Glutamatergic neuron (in vitro differentiated cells): ENCODE results near the gene GRIP2. TPM values are rescaled to one million over a fixed set of nuclear protein-coding genes. Genes with fewer than 3 reads are reported as not detected.

Experiments used
- DNase-seq: peaks from one replicate; pipeline ENCODE4 v3.0.0; 2022
- H3K27ac Mint-ChIP-seq: one replicate; pipeline ENCODE4 v1.8.0; 2020; ENCODE audit warnings: mild to moderate bottlenecking, mixed read lengths, inconsistent platforms; ENCODE audit not compliant: unreplicated experiment
- H3K27me3 Mint-ChIP-seq: one replicate; pipeline ENCODE4 v1.8.0; 2020; ENCODE audit warnings: mild to moderate bottlenecking, moderate library complexity, mixed read lengths, inconsistent platforms; ENCODE audit not compliant: unreplicated experiment
- H3K36me3 Mint-ChIP-seq: one replicate; pipeline ENCODE4 v1.8.0; 2020; ENCODE audit warnings: mild to moderate bottlenecking, mixed read lengths, inconsistent platforms; ENCODE audit not compliant: unreplicated experiment
- H3K4me1 Mint-ChIP-seq: one replicate; pipeline ENCODE4 v1.8.0; 2020; ENCODE audit warnings: mild to moderate bottlenecking, low read depth, mixed read lengths, inconsistent platforms; ENCODE audit not compliant: unreplicated experiment
- H3K4me3 Mint-ChIP-seq: one replicate; pipeline ENCODE4 v1.8.0; 2020; ENCODE audit warnings: mild to moderate bottlenecking, mixed read lengths, inconsistent platforms; ENCODE audit not compliant: unreplicated experiment
- H3K9me3 Mint-ChIP-seq: one replicate; pipeline ENCODE4 v1.8.0; 2020; ENCODE audit warnings: mild to moderate bottlenecking, moderate library complexity, mixed read lengths, inconsistent platforms; ENCODE audit not compliant: unreplicated experiment
- CTCF ChIP-seq: fragments of 200-600 bp; sonication (generic); IDR thresholded peaks from one replicate; pipeline ENCODE4 v1.5.0; 2021; ENCODE audit not compliant: partially characterized antibody, unreplicated experiment
- total RNA-seq: library from RNA; stranded (reverse); fragmentation: NEBNext Ultra II Directional; extraction: Animal tissue kit (Norgen Biotek cat#: 25700); gene quantifications from one replicate; pipeline ENCODE4 v1.2.1, GENCODE V29; 2021; ENCODE audit not compliant: unreplicated experiment

GRIP2 gene
- total RNA-seq, 1 donor from 2014 or later, result 0.34 TPM

- H3K36me3 Mint-ChIP-seq, result no peaks in the 10 kb centered on the region
- no peak for TF ChIP-seq CTCF
- peaks cover 5% of the 10 kb centered on the region for H3K27me3 Mint-ChIP-seq
- no peak for DNase-seq
- peaks cover 8% of the 10 kb centered on the region for H3K4me1 Mint-ChIP-seq
- no peak overlapping the region for H3K4me3 Mint-ChIP-seq
- peaks cover 8% of the 10 kb centered on the region for H3K9me3 Mint-ChIP-seq
- H3K27ac Mint-ChIP-seq, result no peak overlapping the region
These were observed 7.6 kb upstream of the GRIP2 start for GRCh38 chr3:14547693-14548092.

- Mint-ChIP-seq H3K4me1 (peaks cover 4% of the 10 kb centered on the region), H3K27me3 (peaks cover 2% of the 10 kb centered on the region), H3K9me3 (peaks cover 5% of the 10 kb centered on the region), H3K27ac (no peak overlapping the region), H3K4me3 (no peak overlapping the region), H3K36me3 (no peaks in the 10 kb centered on the region)
- no peak for TF ChIP-seq CTCF
- DNase-seq, result no peak
These were observed 5.9 kb upstream of the GRIP2 start for GRCh38 chr3:14546041-14546440.

GRCh38 chr3:14545251-14545635, 5.1 kb upstream of the GRIP2 start:
- Mint-ChIP-seq H3K27ac (no peak overlapping the region), H3K27me3 (peaks cover 2% of the 10 kb centered on the region), H3K36me3 (no peaks in the 10 kb centered on the region), H3K9me3 (peaks cover 5% of the 10 kb centered on the region), H3K4me3 (no peak overlapping the region), H3K4me1 (peaks cover 2% of the 10 kb centered on the region)
- TF ChIP-seq CTCF, result no peak
- no peak for DNase-seq

GRCh38 chr3:14544282-14545250, 4.4 kb upstream of the GRIP2 start:
- H3K9me3 Mint-ChIP-seq, result peaks cover 5% of the 10 kb centered on the region
- DNase-seq, result no peak
- H3K36me3 Mint-ChIP-seq, result no peaks in the 10 kb centered on the region
- TF ChIP-seq CTCF, result no peak
- H3K27ac Mint-ChIP-seq, result no peak overlapping the region
- H3K27me3 Mint-ChIP-seq, result peaks cover 2% of the 10 kb centered on the region
- H3K4me3 Mint-ChIP-seq, result no peak overlapping the region
- H3K4me1 Mint-ChIP-seq, result peaks cover 4% of the 10 kb centered on the region

GRCh38 chr3:14543446-14543845, 3.3 kb upstream of the GRIP2 start:
- Mint-ChIP-seq H3K36me3 (no peaks in the 10 kb centered on the region), H3K9me3 (peaks cover 5% of the 10 kb centered on the region), H3K4me1 (peaks cover 5% of the 10 kb centered on the region), H3K4me3 (no peak overlapping the region), H3K27ac (no peak overlapping the region), H3K27me3 (peaks cover 2% of the 10 kb centered on the region)
- DNase-seq, result no peak
- no peak for TF ChIP-seq CTCF
